B cell (primary cell): ENCODE data around the gene VPS11. TPM values are rescaled to one million over a fixed set of nuclear protein-coding genes. Genes with fewer than 3 reads are reported as not detected.

Experiments used
- ATAC-seq: fragments of 200-7000 bp; cut with Tn5 transposase; one replicate; pipeline ENCODE4 v1.10.0; 2021; ENCODE audit warnings: low read depth, mild to moderate bottlenecking, moderate number of reproducible peaks, moderate library complexity
- CTCF ChIA-PET: fragments of 350-600 bp; sonication (Branson Sonifier 250); formaldehyde crosslinking; loops from one replicate; lab custom pipeline; 2021; ENCODE audit warnings: antibody characterized with exemption, inconsistent platforms; lab: Charles Lee
- POLR2A ChIA-PET: fragments of 350-600 bp; sonication (Branson Sonifier 250); formaldehyde crosslinking; loops from one replicate; lab custom pipeline; 2021; ENCODE audit warnings: antibody characterized with exemption; lab: Charles Lee
- DNase-seq: peaks from one replicate; pipeline ENCODE4 v3.0.0; 2013
- H2AFZ ChIP-seq: 2 replicates; pipeline ENCODE4 v1.6.1; 2012; ENCODE audit warnings: mild to moderate bottlenecking, low read depth, low read length; ENCODE audit not compliant: insufficient read depth, poor library complexity, severe bottlenecking
- H3K27ac ChIP-seq, 2 donors: 1 replicate in 1 of 2; 2 replicates in 1 of 2; pipeline ENCODE4 v1.5.1; 2012 to 2013; ENCODE audit warnings: low read length in 2 of 2, mild to moderate bottlenecking in 2 of 2, moderate library complexity in 1 of 2
- H3K27me3 ChIP-seq, 4 experiments: fragments of 200-600 bp in 1 of 4; sonication (generic) in 1 of 4; replicated peaks in 1 of 4; 1 replicate in 2 of 4; 2 replicates in 2 of 4; pipeline versions ENCODE4 v1.6.1 to v1.7.0; 2013 to 2016; ENCODE audit warnings: low read length in 3 of 4, mild to moderate bottlenecking in 2 of 4, mixed read lengths in 1 of 4, moderate library complexity in 1 of 4; ENCODE audit not compliant: insufficient read depth in 4 of 4, control insufficient read depth in 3 of 4; ENCODE audit errors: control extremely low read depth in 1 of 4
- H3K36me3 ChIP-seq, 2 experiments: replicated peaks in 1 of 2; 1 replicate in 1 of 2; 2 replicates in 1 of 2; pipeline versions ENCODE4 v1.6.1 to v1.7.1; 2013; ENCODE audit warnings: low read length in 1 of 2; ENCODE audit not compliant: insufficient read depth in 2 of 2, control insufficient read depth in 1 of 2; ENCODE audit errors: control extremely low read depth in 1 of 2, extremely low read depth in 1 of 2
- H3K4me1 ChIP-seq, 2 donors: fragments of 200-600 bp in 1 of 2; sonication (generic) in 1 of 2; 1 replicate in 1 of 2; 2 replicates in 1 of 2; pipeline versions ENCODE4 v1.5.1 to v1.6.1; 2013 to 2017; ENCODE audit warnings: low read length in 2 of 2; ENCODE audit not compliant: control insufficient read depth in 2 of 2, insufficient read depth in 2 of 2
- H3K4me2 ChIP-seq: replicated peaks from 2 replicates; pipeline ENCODE3; 2012; ENCODE audit warnings: mild to moderate bottlenecking, low read depth, low read length; ENCODE audit not compliant: poor library complexity, severe bottlenecking
- H3K4me3 ChIP-seq, 5 experiments: fragments of 200-600 bp in 1 of 5; sonication (generic) in 1 of 5; 1 replicate in 3 of 5; 2 replicates in 2 of 5; pipeline versions ENCODE4 v1.5.1 to v1.7.0; 2011 to 2016; ENCODE audit warnings: low read length in 4 of 5, mild to moderate bottlenecking in 4 of 5, low read depth in 2 of 5, control low read depth in 1 of 5, moderate library complexity in 1 of 5; ENCODE audit not compliant: insufficient read depth in 1 of 5; ENCODE audit errors: control extremely low read depth in 1 of 5, extremely low read depth in 1 of 5
- H3K79me2 ChIP-seq: fragments of 200-600 bp; sonication (generic); one replicate; pipeline ENCODE4 v1.6.0; 2016; ENCODE audit warnings: low read length; ENCODE audit not compliant: control insufficient read depth, insufficient read depth
- H3K9ac ChIP-seq: fragments of 200-600 bp; sonication (generic); 2 replicates; pipeline ENCODE4 v1.6.1; 2017; ENCODE audit warnings: mild to moderate bottlenecking, low read length, moderate library complexity
- H3K9me3 ChIP-seq, 3 donors: one replicate each; pipeline versions ENCODE4 v1.6.1 to v1.7.1; 2013; ENCODE audit warnings: low read length in 2 of 3; ENCODE audit not compliant: control insufficient read depth in 2 of 3, insufficient read depth in 1 of 3; ENCODE audit errors: control extremely low read depth in 1 of 3
- H4K20me1 ChIP-seq: 2 replicates; pipeline ENCODE4 v1.6.0; 2012; ENCODE audit warnings: mild to moderate bottlenecking, low read length; ENCODE audit not compliant: insufficient read depth, control insufficient read depth, poor library complexity, severe bottlenecking
- H3K27ac Mint-ChIP-seq: one replicate; pipeline ENCODE4 v1.8.0; 2021; ENCODE audit warnings: mixed read lengths
- H3K27me3 Mint-ChIP-seq: one replicate; pipeline ENCODE4 v1.8.0; 2021; ENCODE audit warnings: mixed read lengths
- H3K4me1 Mint-ChIP-seq: one replicate; pipeline ENCODE4 v1.8.0; 2021; ENCODE audit warnings: mixed read lengths
- H3K4me3 Mint-ChIP-seq: one replicate; pipeline ENCODE4 v1.8.0; 2021; ENCODE audit warnings: mixed read lengths
- H3K9me3 Mint-ChIP-seq: one replicate; pipeline ENCODE4 v1.8.0; 2022; ENCODE audit warnings: mixed read lengths; ENCODE audit not compliant: insufficient read depth
- EZH2 ChIP-seq: IDR thresholded peaks from 2 replicates; pipeline ENCODE4 v1.6.1; 2012; ENCODE audit warnings: borderline replicate concordance, low read depth, mild to moderate bottlenecking, moderate library complexity, low read length; ENCODE audit not compliant: insufficient read depth, poor library complexity, severe bottlenecking
- WGBS: methylation state at CpG from one replicate; pipeline ENCODE4 v1.1.5; 2013; ENCODE audit warnings: missing lambda C conversion rate; ENCODE audit not compliant: insufficient coverage; 5-methylcytosine and 5-hydroxymethylcytosine counted together
- intact Hi-C: fragments of 100-400 bp; cut with micrococcal nuclease; formaldehyde crosslinking; loops from one replicate; pipeline ENCODE4 v1.10.0; 2022
- polyA plus RNA-seq: library from polyadenylated mRNA; depleted of rRNA; stranded (reverse); fragments of >200 nt; gene quantifications from 2 replicates; pipeline ENCODE4 v1.2.3, GENCODE V29; 2012
- total RNA-seq, 2 donors: library from RNA; stranded (reverse); fragments of 120-200 nt in 1 of 2; gene quantifications; 1 replicate in 1 of 2; 2 replicates in 1 of 2; pipeline versions ENCODE4 v1.2.3 to v1.2.4, GENCODE V29; 2013 to 2022
- TF ChIP-seq, protein P1 (sequence below): fragments of 200-600 bp; IDR thresholded peaks from one replicate; pipeline ENCODE4 v1.8.0; 2022; ENCODE audit warnings: antibody characterized with exemption, mild to moderate bottlenecking

VPS11 gene
- total and polyA plus RNA-seq, 2 donors (not counting 1 experiment from before 2014, with no cell fraction given), result 35.7 to 64.7 TPM

DNA sequence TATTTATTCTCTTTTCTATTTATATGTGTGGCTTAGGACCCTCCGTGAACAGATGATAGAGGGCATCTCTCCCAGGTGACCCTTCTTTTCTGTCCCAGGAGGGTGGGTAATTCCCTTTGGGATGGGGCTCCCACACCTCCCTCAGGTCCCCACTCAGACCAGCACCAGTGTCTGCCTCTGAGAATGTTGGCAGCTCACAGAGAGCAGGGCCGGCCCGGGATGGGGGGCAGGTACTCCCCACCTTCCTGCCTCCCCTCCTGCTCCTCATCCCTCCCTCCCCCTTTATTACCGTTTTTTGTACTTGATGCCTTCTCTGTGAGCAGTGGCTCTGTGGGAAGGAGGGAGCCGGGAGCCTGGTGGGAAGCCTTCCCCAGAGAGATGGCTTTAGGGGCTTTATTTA lies 49.0 kb downstream of the VPS11 start:
- no peaks in the 10 kb centered on the region for H3K9me3 Mint-ChIP-seq
- intact Hi-C loops, result no loop called here
- Histone ChIP-seq H3K4me2 (no peak overlapping the region), H3K4me1 (peaks cover 6 to 15% of the 10 kb centered on the region in 2 donors), H3K27me3 (no peaks in the 10 kb centered on the region), H3K9ac (no peak overlapping the region), H4K20me1 (peaks cover 2% of the 10 kb centered on the region), H3K9me3 (no peaks in the 10 kb centered on the region), H3K4me3 (no peak overlapping the region), H2AFZ (no peak overlapping the region), H3K27ac (no peak overlapping the region), H3K36me3 (peaks cover 0 to 17% of the 10 kb centered on the region in 2 experiments), H3K79me2 (peaks cover 2% of the 10 kb centered on the region)
- no peaks in the 10 kb centered on the region for H3K27me3 Mint-ChIP-seq
- peaks cover 19% of the 10 kb centered on the region for H3K4me1 Mint-ChIP-seq
- CTCF ChIA-PET, result no interaction called here
- H3K27ac Mint-ChIP-seq, result no peak overlapping the region
- no peak for DNase-seq
- WGBS, result 91% methylated on average over 1 of the region's 5 CpGs
- POLR2A ChIA-PET, result interaction anchor here (1.0 kb wide), 1 partner anchor 14 kb away, joined by 3 read pairs; no protein-coding TSS in a partner anchor
- TF ChIP-seq EZH2, result no peak
- TF ChIP-seq, protein P1, sequence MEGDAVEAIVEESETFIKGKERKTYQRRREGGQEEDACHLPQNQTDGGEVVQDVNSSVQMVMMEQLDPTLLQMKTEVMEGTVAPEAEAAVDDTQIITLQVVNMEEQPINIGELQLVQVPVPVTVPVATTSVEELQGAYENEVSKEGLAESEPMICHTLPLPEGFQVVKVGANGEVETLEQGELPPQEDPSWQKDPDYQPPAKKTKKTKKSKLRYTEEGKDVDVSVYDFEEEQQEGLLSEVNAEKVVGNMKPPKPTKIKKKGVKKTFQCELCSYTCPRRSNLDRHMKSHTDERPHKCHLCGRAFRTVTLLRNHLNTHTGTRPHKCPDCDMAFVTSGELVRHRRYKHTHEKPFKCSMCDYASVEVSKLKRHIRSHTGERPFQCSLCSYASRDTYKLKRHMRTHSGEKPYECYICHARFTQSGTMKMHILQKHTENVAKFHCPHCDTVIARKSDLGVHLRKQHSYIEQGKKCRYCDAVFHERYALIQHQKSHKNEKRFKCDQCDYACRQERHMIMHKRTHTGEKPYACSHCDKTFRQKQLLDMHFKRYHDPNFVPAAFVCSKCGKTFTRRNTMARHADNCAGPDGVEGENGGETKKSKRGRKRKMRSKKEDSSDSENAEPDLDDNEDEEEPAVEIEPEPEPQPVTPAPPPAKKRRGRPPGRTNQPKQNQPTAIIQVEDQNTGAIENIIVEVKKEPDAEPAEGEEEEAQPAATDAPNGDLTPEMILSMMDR, result no peak
- H3K4me3 Mint-ChIP-seq, result no peak overlapping the region
- no peak for ATAC-seq

DNA sequence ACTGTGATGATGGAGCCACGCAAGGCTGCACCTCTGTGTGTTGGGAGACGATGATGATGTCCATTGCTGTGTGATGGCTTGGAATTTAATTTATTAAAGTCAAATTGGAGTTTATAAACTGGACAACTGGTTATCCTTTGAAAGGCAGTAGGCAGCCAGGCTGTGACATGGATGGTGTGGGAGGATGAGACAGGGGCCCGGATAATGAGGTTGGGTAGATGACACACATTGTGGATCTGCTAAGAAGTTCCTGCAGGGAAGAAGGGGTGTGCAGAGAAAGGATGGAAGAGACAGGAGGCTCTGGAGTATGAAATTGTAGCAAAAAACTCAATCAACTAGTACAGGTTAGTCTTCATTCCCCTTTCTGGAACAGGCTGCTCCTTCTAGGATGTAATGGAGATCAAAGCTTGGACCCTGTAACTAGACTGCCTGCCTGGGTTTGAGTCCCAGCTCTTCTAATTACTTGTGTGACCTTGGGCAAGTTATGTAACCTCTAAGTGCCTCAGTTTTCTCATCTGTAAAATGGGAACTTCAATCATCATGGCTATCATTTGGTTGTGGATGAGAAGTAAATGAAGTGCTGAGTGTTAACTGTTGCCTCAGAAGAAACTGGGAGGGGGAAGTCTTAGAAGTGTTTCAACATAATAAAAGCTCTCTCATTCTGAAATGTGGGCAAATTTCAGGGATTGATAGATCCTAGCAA lies 49.5 kb downstream of the VPS11 start:
- peaks cover 23% of the 10 kb centered on the region for H3K4me1 Mint-ChIP-seq
- ChIA-PET POLR2A (no interaction called here), CTCF (no interaction called here)
- H3K27ac Mint-ChIP-seq, result no peak overlapping the region
- intact Hi-C loops, result no loop called here
- no peaks in the 10 kb centered on the region for H3K27me3 ChIP-seq
- no peaks in the 10 kb centered on the region for H3K9me3 Mint-ChIP-seq
- H3K4me1 ChIP-seq, result peaks cover 9 to 19% of the 10 kb centered on the region in 2 donors
- peaks cover 7% of the 10 kb centered on the region for H4K20me1 ChIP-seq
- no peak overlapping the region for H3K9ac ChIP-seq
- DNase-seq (no peak), ATAC-seq (no peak)
- H3K9me3 ChIP-seq, result no peaks in the 10 kb centered on the region
- WGBS, result 100% methylated on average over 3 of the region's 3 CpGs
- peaks cover 0 to 11% of the 10 kb centered on the region in 2 experiments for H3K36me3 ChIP-seq
- no peak overlapping the region for H3K4me3 Mint-ChIP-seq
- H3K27ac ChIP-seq, result no peak overlapping the region
- H3K79me2 ChIP-seq, result peaks cover 8% of the 10 kb centered on the region
- no peak overlapping the region for H3K4me2 ChIP-seq
- H2AFZ ChIP-seq, result no peak overlapping the region
- no peak overlapping the region for H3K4me3 ChIP-seq
- no peaks in the 10 kb centered on the region for H3K27me3 Mint-ChIP-seq
- TF ChIP-seq EZH2, result no peak
- TF ChIP-seq, protein P1, result no peak
